ENCODE results near the gene CCZ1.
A peak's percentile ranks its signal among the peaks of the same experiment; 100 is the strongest.
"Not testable (repeated sequence)": the region's sequence is repeated elsewhere in the genome, so short reads cannot be mapped to it uniquely, and the experiment has no call there.

CCZ1 gene

GRCh38 chr7:5926263-5926870 lies 27.8 kb downstream of the CCZ1 start:
- H3K4me2 ChIP-seq (ENCODE audit: low read length); H3K4me3 ChIP-seq (ENCODE audit: low read depth, low read length); H3K9me3 ChIP-seq (ENCODE audit: control insufficient read depth, low read length); H3K9ac ChIP-seq; H3K79me2 ChIP-seq; H3K36me3 ChIP-seq (ENCODE audit: control insufficient read depth, insufficient read depth, low read length); H2AFZ ChIP-seq; H3K4me1 ChIP-seq; H3K27me3 ChIP-seq (ENCODE audit: control insufficient read depth, insufficient read depth, low read length): not testable (repeated sequence)
- H3K27ac ChIP-seq = peak overlapping the region; percentile 60

GRCh38 chr7:5930290-5930689 lies 31.8 kb downstream of the CCZ1 start:
- not testable (repeated sequence) for H3K9me3 ChIP-seq (ENCODE audit: control insufficient read depth, low read length); H3K27ac ChIP-seq; H3K4me3 ChIP-seq (ENCODE audit: low read depth, low read length); H3K36me3 ChIP-seq (ENCODE audit: control insufficient read depth, insufficient read depth, low read length); H3K4me2 ChIP-seq (ENCODE audit: low read length); H3K27me3 ChIP-seq (ENCODE audit: control insufficient read depth, insufficient read depth, low read length); H2AFZ ChIP-seq; H3K79me2 ChIP-seq; H3K4me1 ChIP-seq; H3K9ac ChIP-seq

- peak overlapping the region; percentile 74 for H3K27ac ChIP-seq
- not testable (repeated sequence) for H3K79me2 ChIP-seq; H3K9me3 ChIP-seq (ENCODE audit: control insufficient read depth, low read length); H3K27me3 ChIP-seq (ENCODE audit: control insufficient read depth, insufficient read depth, low read length); H2AFZ ChIP-seq; H3K9ac ChIP-seq; H3K36me3 ChIP-seq (ENCODE audit: control insufficient read depth, insufficient read depth, low read length); H3K4me1 ChIP-seq; H3K4me2 ChIP-seq (ENCODE audit: low read length); H3K4me3 ChIP-seq (ENCODE audit: low read depth, low read length)
Measured at GRCh38 chr7:5931250-5931649, 32.7 kb downstream of the CCZ1 start.

GRCh38 chr7:5931905-5932644 lies 33.5 kb downstream of the CCZ1 start:
- H3K4me2 ChIP-seq (ENCODE audit: low read length); H3K36me3 ChIP-seq (ENCODE audit: control insufficient read depth, insufficient read depth, low read length); H3K4me1 ChIP-seq; H3K27me3 ChIP-seq (ENCODE audit: control insufficient read depth, insufficient read depth, low read length); H3K9ac ChIP-seq; H3K79me2 ChIP-seq; H3K4me3 ChIP-seq (ENCODE audit: low read depth, low read length); H3K9me3 ChIP-seq (ENCODE audit: control insufficient read depth, low read length): not testable (repeated sequence)
- H2AFZ ChIP-seq = peak overlapping the region; percentile 38
- H3K27ac ChIP-seq = peak overlapping the region; percentile 74

- not testable (repeated sequence) for H3K4me2 ChIP-seq (ENCODE audit: low read length); H3K27me3 ChIP-seq (ENCODE audit: control insufficient read depth, insufficient read depth, low read length); H2AFZ ChIP-seq; H3K4me3 ChIP-seq (ENCODE audit: low read depth, low read length); H3K4me1 ChIP-seq; H3K9me3 ChIP-seq (ENCODE audit: control insufficient read depth, low read length); H3K79me2 ChIP-seq; H3K9ac ChIP-seq; H3K27ac ChIP-seq; H3K36me3 ChIP-seq (ENCODE audit: control insufficient read depth, insufficient read depth, low read length)
Measured at GRCh38 chr7:5934945-5935450, 36.5 kb downstream of the CCZ1 start.

- not testable (repeated sequence) for H3K27ac ChIP-seq; H3K4me1 ChIP-seq; H3K27me3 ChIP-seq (ENCODE audit: control insufficient read depth, insufficient read depth, low read length); H3K79me2 ChIP-seq; H3K9ac ChIP-seq; H3K9me3 ChIP-seq (ENCODE audit: control insufficient read depth, low read length); H2AFZ ChIP-seq; H3K4me3 ChIP-seq (ENCODE audit: low read depth, low read length); H3K36me3 ChIP-seq (ENCODE audit: control insufficient read depth, insufficient read depth, low read length); H3K4me2 ChIP-seq (ENCODE audit: low read length)
Measured at GRCh38 chr7:5963205-5963604, 64.7 kb downstream of the CCZ1 start.

- not testable (repeated sequence) for H3K4me2 ChIP-seq (ENCODE audit: low read length); H3K9ac ChIP-seq; H3K27me3 ChIP-seq (ENCODE audit: control insufficient read depth, insufficient read depth, low read length); H3K4me3 ChIP-seq (ENCODE audit: low read depth, low read length); H3K4me1 ChIP-seq; H3K27ac ChIP-seq; H3K79me2 ChIP-seq; H3K9me3 ChIP-seq (ENCODE audit: control insufficient read depth, low read length); H3K36me3 ChIP-seq (ENCODE audit: control insufficient read depth, insufficient read depth, low read length); H2AFZ ChIP-seq
Measured at GRCh38 chr7:5963810-5964209, 65.3 kb downstream of the CCZ1 start.

- H3K27me3 ChIP-seq (ENCODE audit: control insufficient read depth, insufficient read depth, low read length); H3K9ac ChIP-seq; H3K27ac ChIP-seq; H3K4me3 ChIP-seq (ENCODE audit: low read depth, low read length); H2AFZ ChIP-seq; H3K36me3 ChIP-seq (ENCODE audit: control insufficient read depth, insufficient read depth, low read length); H3K79me2 ChIP-seq; H3K4me2 ChIP-seq (ENCODE audit: low read length); H3K9me3 ChIP-seq (ENCODE audit: control insufficient read depth, low read length); H3K4me1 ChIP-seq: not testable (repeated sequence)
Measured at GRCh38 chr7:5970347-5970911, 71.9 kb downstream of the CCZ1 start, which contains the start of gene RSPH10B. Gene RSPH10B (minus strand): TSS chr7:5970689. CDS start chr7:5967116, 3,573 bp downstream.

- not testable (repeated sequence) for H3K27ac ChIP-seq; H3K4me1 ChIP-seq; H3K9ac ChIP-seq; H3K9me3 ChIP-seq (ENCODE audit: control insufficient read depth, low read length); H3K27me3 ChIP-seq (ENCODE audit: control insufficient read depth, insufficient read depth, low read length); H3K4me3 ChIP-seq (ENCODE audit: low read depth, low read length); H3K36me3 ChIP-seq (ENCODE audit: control insufficient read depth, insufficient read depth, low read length); H2AFZ ChIP-seq; H3K79me2 ChIP-seq; H3K4me2 ChIP-seq (ENCODE audit: low read length)
Measured at GRCh38 chr7:5973580-5973979, 75.0 kb downstream of the CCZ1 start.
